GM12872 (cell line): Measurements from ENCODE around the gene DUSP10.

ENCODE experiments used
- TF ChIP-seq, protein P1 (sequence below): IDR thresholded peaks from 3 replicates; pipeline ENCODE4 v1.5.1; 2011; ENCODE audit warnings: low read depth, mild to moderate bottlenecking, low read length, moderate library complexity; ENCODE audit not compliant: insufficient read depth

DUSP10 gene

DNA sequence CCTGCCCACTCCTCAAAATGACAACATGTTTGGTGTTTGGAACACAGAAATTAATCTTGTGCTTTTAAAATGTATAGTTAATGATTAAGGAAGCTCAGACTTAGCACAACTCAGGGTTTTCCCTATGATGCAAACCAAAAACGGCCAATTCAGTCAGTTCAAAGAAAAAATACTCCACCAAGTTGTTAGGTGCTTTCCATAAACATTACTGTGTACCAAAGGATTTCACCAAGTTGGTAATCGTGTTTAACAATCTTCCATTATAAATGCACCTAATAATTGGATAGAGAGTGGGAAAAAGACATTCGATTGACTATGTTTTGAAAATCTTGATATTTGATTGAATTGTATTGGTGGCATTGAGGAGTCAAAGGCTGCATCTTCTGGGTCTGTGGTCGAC is 33.3 kb upstream of the DUSP10 start:
- TF ChIP-seq, protein P1, sequence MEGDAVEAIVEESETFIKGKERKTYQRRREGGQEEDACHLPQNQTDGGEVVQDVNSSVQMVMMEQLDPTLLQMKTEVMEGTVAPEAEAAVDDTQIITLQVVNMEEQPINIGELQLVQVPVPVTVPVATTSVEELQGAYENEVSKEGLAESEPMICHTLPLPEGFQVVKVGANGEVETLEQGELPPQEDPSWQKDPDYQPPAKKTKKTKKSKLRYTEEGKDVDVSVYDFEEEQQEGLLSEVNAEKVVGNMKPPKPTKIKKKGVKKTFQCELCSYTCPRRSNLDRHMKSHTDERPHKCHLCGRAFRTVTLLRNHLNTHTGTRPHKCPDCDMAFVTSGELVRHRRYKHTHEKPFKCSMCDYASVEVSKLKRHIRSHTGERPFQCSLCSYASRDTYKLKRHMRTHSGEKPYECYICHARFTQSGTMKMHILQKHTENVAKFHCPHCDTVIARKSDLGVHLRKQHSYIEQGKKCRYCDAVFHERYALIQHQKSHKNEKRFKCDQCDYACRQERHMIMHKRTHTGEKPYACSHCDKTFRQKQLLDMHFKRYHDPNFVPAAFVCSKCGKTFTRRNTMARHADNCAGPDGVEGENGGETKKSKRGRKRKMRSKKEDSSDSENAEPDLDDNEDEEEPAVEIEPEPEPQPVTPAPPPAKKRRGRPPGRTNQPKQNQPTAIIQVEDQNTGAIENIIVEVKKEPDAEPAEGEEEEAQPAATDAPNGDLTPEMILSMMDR, result no peak

DNA sequence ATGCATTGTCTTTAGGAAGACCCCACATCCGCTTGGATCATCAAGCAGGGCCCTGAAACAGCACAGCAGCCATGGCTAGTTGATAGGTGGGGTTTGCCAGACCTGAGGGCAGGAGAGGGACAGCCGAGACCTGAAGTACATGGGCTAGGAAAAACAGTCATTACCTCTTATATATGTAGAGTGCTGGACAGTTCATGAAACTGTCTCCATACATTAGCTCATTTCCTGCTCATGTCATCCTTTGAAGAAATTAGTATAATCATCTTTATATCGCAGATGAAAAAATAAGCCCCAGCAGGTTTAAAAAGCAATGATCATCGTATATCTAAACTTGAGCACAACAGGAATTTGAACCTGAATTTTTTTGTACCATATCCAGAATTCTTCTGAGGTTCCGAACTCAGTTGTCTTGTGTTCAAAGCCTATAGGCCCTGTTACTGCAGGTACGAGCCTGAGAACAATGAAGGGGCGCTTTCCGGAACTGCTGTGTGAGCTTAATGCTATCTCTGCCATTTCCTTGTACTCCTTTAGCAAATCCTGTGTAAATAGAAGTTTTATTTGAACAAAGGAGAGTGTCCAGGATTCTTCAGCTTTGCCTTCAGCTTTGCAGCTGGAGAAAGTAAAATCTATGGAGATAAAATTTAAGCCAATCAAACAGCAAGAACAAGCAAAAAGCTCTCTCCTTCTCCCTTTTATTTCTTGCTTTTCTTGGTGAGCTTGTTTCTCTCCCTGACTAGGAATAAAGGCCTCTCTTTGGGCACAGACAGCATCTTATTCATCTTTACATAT is 32.4 kb upstream of the DUSP10 start:
- TF ChIP-seq, protein P1, result no peak

DNA sequence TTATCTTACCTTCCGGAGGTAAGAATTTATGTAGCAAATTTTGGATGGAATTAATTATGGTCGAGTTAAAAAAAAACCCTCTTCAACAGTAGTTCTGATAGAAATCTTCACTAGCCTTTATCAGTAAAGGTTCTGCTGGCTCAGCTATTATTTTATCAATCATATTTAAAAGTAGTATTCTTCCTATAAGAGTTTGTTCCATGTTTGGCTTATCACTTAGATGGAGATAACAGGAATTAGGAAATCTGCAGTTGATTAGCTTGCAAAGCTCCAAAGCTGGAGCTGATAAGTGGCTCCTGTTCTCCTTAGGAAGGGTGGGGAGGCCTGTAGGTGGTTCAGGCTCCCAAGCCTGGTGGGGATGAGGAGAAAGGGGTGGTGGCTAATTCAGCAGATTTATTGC is 31.5 kb upstream of the DUSP10 start:
- TF ChIP-seq, protein P1, result no peak

DNA sequence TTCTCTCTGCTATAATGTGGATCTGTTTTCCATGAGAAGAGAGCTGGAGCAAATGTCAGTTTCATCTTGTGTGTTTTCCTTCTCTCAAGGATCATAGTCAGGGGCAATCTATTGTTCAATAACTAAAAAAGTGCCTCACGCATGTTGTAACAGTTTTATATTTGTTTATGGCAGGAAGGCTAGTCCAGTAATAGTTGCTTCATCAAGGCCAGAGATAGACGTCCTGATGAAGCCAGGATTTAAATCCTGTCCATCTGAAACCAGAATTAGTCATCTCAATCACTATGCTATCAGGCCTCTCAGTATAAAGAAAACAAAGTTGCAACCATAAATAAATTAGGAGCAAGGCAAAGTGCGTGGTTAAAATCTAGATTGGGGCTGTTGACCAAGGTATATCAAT is 30.2 kb upstream of the DUSP10 start:
- TF ChIP-seq, protein P1, result no peak

DNA sequence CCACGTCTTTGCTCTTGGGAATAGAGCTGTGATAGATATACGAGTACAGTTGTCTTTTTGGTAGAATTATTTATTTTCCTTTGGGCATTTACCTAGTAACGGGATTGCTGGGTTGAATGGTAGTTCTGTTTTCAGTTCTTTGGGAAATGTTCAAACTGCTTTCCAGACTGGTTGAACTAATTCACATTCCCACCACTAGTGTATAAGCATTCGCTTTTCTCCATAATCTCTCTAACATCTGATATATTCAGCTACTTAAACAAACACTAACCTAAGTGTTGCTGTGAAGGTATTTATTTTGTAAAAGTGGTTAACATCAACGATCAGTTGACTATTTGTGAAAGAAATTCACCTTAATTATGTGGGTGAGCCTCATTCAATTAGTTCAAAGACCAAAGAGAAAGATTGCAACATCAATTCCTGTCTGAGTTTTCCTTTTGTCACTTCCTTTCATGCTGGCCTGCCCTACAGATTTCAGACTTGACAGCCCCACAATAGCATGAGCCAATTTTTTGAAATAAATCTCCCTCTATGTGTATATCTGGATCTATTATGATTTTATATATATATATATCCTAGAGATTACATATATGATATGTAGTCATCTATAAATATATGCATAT is 26.7 kb upstream of the DUSP10 start:
- TF ChIP-seq, protein P1, result no peak

GRCh38 chr1:221766210-221766609 is 24.3 kb upstream of the DUSP10 start:
- TF ChIP-seq, protein P1, result no peak

DNA sequence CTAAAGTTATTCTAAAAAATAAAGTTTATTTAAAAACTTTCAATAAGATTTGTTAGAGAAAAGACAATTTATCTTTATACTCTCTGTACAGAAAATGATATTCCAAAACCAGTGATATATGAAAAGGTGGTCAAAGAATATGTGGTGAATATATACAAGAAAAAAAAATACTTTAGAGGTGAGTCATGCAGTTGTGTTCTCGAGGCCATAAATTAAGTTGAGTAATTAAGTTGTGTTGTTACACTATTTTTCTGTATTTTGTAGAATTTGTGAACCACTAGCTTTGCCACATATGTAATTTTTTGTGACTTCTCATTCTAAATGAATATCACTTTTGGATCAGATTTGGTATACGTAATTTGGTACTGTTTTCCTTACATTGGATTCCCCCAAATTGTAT is 23.6 kb upstream of the DUSP10 start:
- TF ChIP-seq, protein P1, result no peak
